GM04503 (cell line): ENCODE data around the gene ERBB4.
"Not testable (repeated sequence)": the region's sequence is repeated elsewhere in the genome, so short reads cannot be mapped to it uniquely, and the experiment has no call there.

Source experiments
- DNase-seq: peaks from one replicate; pipeline ENCODE4 v3.0.0-alpha.2; 2012; ENCODE audit warnings: low read depth

Gene ERBB4

GRCh38 chr2:212142631-212143030 lies 396.0 kb downstream of the ERBB4 start:
- DNase-seq = no peak

- DNase-seq = no peak
These were observed 397.1 kb downstream of the ERBB4 start for GRCh38 chr2:212141499-212141898.

GRCh38 chr2:212136216-212136795 lies 402.3 kb downstream of the ERBB4 start:
- no peak for DNase-seq

- DNase-seq = no peak
These were observed 402.9 kb downstream of the ERBB4 start for GRCh38 chr2:212135739-212136138.

GRCh38 chr2:212133337-212133736 lies 405.3 kb downstream of the ERBB4 start:
- DNase-seq = no peak

- DNase-seq = no peak
These were observed 414.0 kb downstream of the ERBB4 start for GRCh38 chr2:212124598-212124997.

GRCh38 chr2:212119591-212119990 lies 419.0 kb downstream of the ERBB4 start:
- DNase-seq = no peak

GRCh38 chr2:212117926-212118325 lies 420.7 kb downstream of the ERBB4 start:
- DNase-seq = no peak

GRCh38 chr2:212114489-212114888 lies 424.1 kb downstream of the ERBB4 start:
- DNase-seq = no peak

GRCh38 chr2:212112401-212112800 lies 426.2 kb downstream of the ERBB4 start:
- no peak for DNase-seq

GRCh38 chr2:212109792-212110680 lies 428.6 kb downstream of the ERBB4 start:
- no peak for DNase-seq

- no peak for DNase-seq
These were observed 429.4 kb downstream of the ERBB4 start for GRCh38 chr2:212109217-212109616.

GRCh38 chr2:212107989-212108388 lies 430.6 kb downstream of the ERBB4 start:
- DNase-seq = no peak

- DNase-seq = no peak
These were observed 431.6 kb downstream of the ERBB4 start for GRCh38 chr2:212107014-212107413.

GRCh38 chr2:212106536-212106935 lies 432.1 kb downstream of the ERBB4 start:
- DNase-seq = not testable (repeated sequence)

GRCh38 chr2:212099658-212100057 lies 438.9 kb downstream of the ERBB4 start:
- DNase-seq = no peak

- no peak for DNase-seq
These were observed 439.6 kb downstream of the ERBB4 start for GRCh38 chr2:212098966-212099365.

GRCh38 chr2:212097001-212097400 lies 441.6 kb downstream of the ERBB4 start:
- DNase-seq = no peak

GRCh38 chr2:212089873-212090272 lies 448.7 kb downstream of the ERBB4 start:
- DNase-seq = no peak

- DNase-seq = no peak
These were observed 450.2 kb downstream of the ERBB4 start for GRCh38 chr2:212088353-212088752.

- DNase-seq = no peak
These were observed 455.1 kb downstream of the ERBB4 start for GRCh38 chr2:212083492-212083891.

- no peak for DNase-seq
These were observed 460.5 kb downstream of the ERBB4 start for GRCh38 chr2:212078103-212078502.

- no peak for DNase-seq
These were observed 462.1 kb downstream of the ERBB4 start for GRCh38 chr2:212076456-212076855.

GRCh38 chr2:212073360-212073759 lies 465.2 kb downstream of the ERBB4 start:
- no peak for DNase-seq
